T-helper 9 cell (primary cell): Measurements from ENCODE around the gene ANKEF1.
"Not testable (repeated sequence)": the region's sequence is repeated elsewhere in the genome, so short reads cannot be mapped to it uniquely, and the experiment has no call there.

ENCODE experiments used
- DNase-seq: peaks from one replicate; pipeline ENCODE4 v3.0.0-alpha.2; 2020

ANKEF1 gene

GRCh38 chr20:10033905-10034650, 709 bp upstream of the ANKEF1 start:
- no peak for DNase-seq

GRCh38 chr20:10036321-10036720, 1.5 kb downstream of the ANKEF1 start:
- not testable (repeated sequence) for DNase-seq

- DNase-seq, result no peak
Observed at GRCh38 chr20:10040070-10040975, 5.5 kb downstream of the ANKEF1 start.

- DNase-seq, result no peak
Observed at GRCh38 chr20:10042086-10042485, 7.3 kb downstream of the ANKEF1 start.

- DNase-seq, result no peak
Observed at GRCh38 chr20:10047427-10047826, 12.6 kb downstream of the ANKEF1 start.

GRCh38 chr20:10051185-10051584, 16.4 kb downstream of the ANKEF1 start:
- no peak for DNase-seq

GRCh38 chr20:10059006-10059405, 24.2 kb downstream of the ANKEF1 start:
- DNase-seq, result no peak

GRCh38 chr20:10060226-10060625, 25.4 kb downstream of the ANKEF1 start:
- no peak for DNase-seq

- no peak for DNase-seq
Observed at GRCh38 chr20:10061641-10062040, 26.9 kb downstream of the ANKEF1 start.

GRCh38 chr20:10063482-10063881, 28.7 kb downstream of the ANKEF1 start:
- DNase-seq, result no peak

- DNase-seq, result no peak
Observed at GRCh38 chr20:10064611-10065010, 29.8 kb downstream of the ANKEF1 start.

GRCh38 chr20:10065154-10065833, 30.5 kb downstream of the ANKEF1 start:
- no peak for DNase-seq

- no peak for DNase-seq
Observed at GRCh38 chr20:10067321-10067720, 32.5 kb downstream of the ANKEF1 start.

GRCh38 chr20:10074513-10074912, 39.7 kb downstream of the ANKEF1 start:
- DNase-seq, result no peak

GRCh38 chr20:10075606-10076005, 40.8 kb downstream of the ANKEF1 start:
- DNase-seq, result no peak

- no peak for DNase-seq
Observed at GRCh38 chr20:10076126-10077080, 41.6 kb downstream of the ANKEF1 start.

GRCh38 chr20:10077081-10077471, 42.3 kb downstream of the ANKEF1 start:
- no peak for DNase-seq

GRCh38 chr20:10077886-10078285, 43.1 kb downstream of the ANKEF1 start:
- DNase-seq, result no peak

- DNase-seq, result no peak
Observed at GRCh38 chr20:10078403-10078802, 43.6 kb downstream of the ANKEF1 start.

GRCh38 chr20:10079964-10080363, 45.2 kb downstream of the ANKEF1 start:
- no peak for DNase-seq

GRCh38 chr20:10080574-10080973, 45.8 kb downstream of the ANKEF1 start:
- DNase-seq, result no peak
